Heart right ventricle (tissue), 16 donors: ENCODE measurements around the gene SFXN4. TPM values are rescaled to one million over a fixed set of nuclear protein-coding genes. Genes with fewer than 3 reads are reported as not detected.

Experiments used
- ATAC-seq, 8 donors: fragments of 200-7000 bp; cut with Tn5 transposase; one replicate each; pipeline ENCODE4 v1.9.1; 2020; ENCODE audit warnings: mild to moderate bottlenecking in 8 of 8, moderate library complexity in 8 of 8, moderate number of reproducible peaks in 1 of 8
- DNase-seq, 2 donors: peaks; one replicate each; pipeline ENCODE4 v3.0.0-alpha.2; 2020
- H3K27ac ChIP-seq, 10 donors: fragments of 200-600 bp; sonication (generic) in 2 of 10; one replicate each; pipeline versions ENCODE4 v1.5.0 to v1.8.0; 2020 to 2022; ENCODE audit warnings: mild to moderate bottlenecking in 3 of 10
- H3K27me3 ChIP-seq, 7 donors: fragments of 200-600 bp; one replicate each; pipeline ENCODE4 v1.8.0; 2021 to 2022; ENCODE audit warnings: mild to moderate bottlenecking in 2 of 7
- H3K36me3 ChIP-seq, 9 donors: fragments of 200-600 bp; sonication (generic) in 1 of 9; one replicate each; pipeline versions ENCODE4 v1.5.0 to v1.8.0; 2020 to 2022; ENCODE audit warnings: mild to moderate bottlenecking in 2 of 9
- H3K4me1 ChIP-seq, 9 donors: fragments of 200-600 bp; sonication (generic) in 1 of 9; one replicate each; pipeline versions ENCODE4 v1.5.0 to v1.8.0; 2020 to 2022; ENCODE audit warnings: mild to moderate bottlenecking in 4 of 9
- H3K4me3 ChIP-seq, 10 donors: fragments of 200-600 bp; sonication (generic) in 2 of 10; one replicate each; pipeline versions ENCODE4 v1.5.0 to v1.8.0; 2020 to 2022; ENCODE audit warnings: mild to moderate bottlenecking in 7 of 10, moderate library complexity in 2 of 10
- H3K9me3 ChIP-seq, 11 donors: fragments of 200-600 bp in 10 of 11; sonication (generic) in 2 of 11; one replicate each; pipeline versions ENCODE4 v1.5.0 to v1.8.0; 2013 to 2022; ENCODE audit warnings: mild to moderate bottlenecking in 2 of 11, control low read depth in 1 of 11, moderate library complexity in 1 of 11
- CTCF ChIP-seq, 9 donors: fragments of 200-600 bp; sonication (generic) in 2 of 9; IDR thresholded peaks; one replicate each; pipeline versions ENCODE4 v1.5.0 to v1.8.0; 2021 to 2022; ENCODE audit warnings: antibody characterized with exemption in 9 of 9, mild to moderate bottlenecking in 5 of 9, moderate library complexity in 1 of 9
- WGBS, 2 donors: extraction: QIAGEN DNeasy Blood & Tissue Kit; methylation state at CpG; one replicate each; pipeline ENCODE4 v1.1.7; 2013; ENCODE audit warnings: inconsistent platforms in 1 of 2; 5-methylcytosine and 5-hydroxymethylcytosine counted together
- intact Hi-C, 10 donors: fragments of 100-400 bp; cut with DNase I; formaldehyde crosslinking; loops; one replicate each; pipeline versions ENCODE4 v1.11.1 to v1.14.2; 2022
- polyA plus RNA-seq, 2 donors: library from polyadenylated mRNA; stranded (reverse); fragments of 200-250 nt; gene quantifications; one replicate each; pipeline ENCODE4 v1.2.3, GENCODE V29; 2013
- total RNA-seq, 10 donors: library from RNA; stranded (reverse); fragmentation: NEBNext Ultra II Directional in 3 of 10; extraction: Animal tissue kit (Norgen Biotek cat#: 25700) in 3 of 10; gene quantifications; one replicate each; pipeline versions ENCODE4 v1.2.1 to v1.2.4, GENCODE V29; 2021 to 2023
- donor health status: Arrhythmogenic right ventricular cardiomyopathy.
- donor health status: ischemic (EF 13 %, LVEDD 7.1; RV severe dilation, severe dysfunction).
- donor health status: healthy with polysubstance abuse.
- donor health status: DM: no; HTN: yes; CAD: no.
- donor health status: DM: no; HTN: no; CAD: no.
- donor health status: ischemic (EF 25% LVEDD 6.9; RV normal size, moderate dysfunction).
- donor health status: ischemic (EF 25% LVEDD 5.7; RV mildly dilated, moderate dysfunction).
- donor health status: healthy.
- donor health status: DM: yes; HTN: yes; CAD: no.
- donor health status: Ischemic cardiomyopathy.
- donor health status: ischemic (EF 35%, LVEDD 5.7; RV mildly dilated, moderate dysfunction).
- donor health status: nonischemic (EF 11% LVEDD 7.7; RV severe dilation, severe dysfunction).
- donor health status: DM: yes; HTN: yes; CAD: no.
- donor health status: PGD.
- donor health status: ischemic (EF 29% LVEDD 5.4; RV normal size, mild dysfunction).
- donor health status: nonischemic (EF 23%, LVEDD 6.1; RV moderate dilation, normal function).

SFXN4 gene
- total and polyA plus RNA-seq, 12 donors: 32.3 to 95.2 (median 44.0) TPM

- no peak overlapping the region for H3K4me3 ChIP-seq
- H3K27me3 ChIP-seq: no peaks in the 10 kb centered on the region
- H3K9me3 ChIP-seq: no peaks in the 10 kb centered on the region
- H3K27ac ChIP-seq: no peak overlapping the region
- no peak for DNase-seq
- H3K36me3 ChIP-seq: no peaks in the 10 kb centered on the region
- TF ChIP-seq CTCF (IDR thresholded peaks at IDR 0.05): no peak
- H3K4me1 ChIP-seq: peaks cover 0 to 10% (median 4%) of the 10 kb centered on the region in 9 donors
- 85 to 91% methylated on average over 4 of the region's 4 CpGs for WGBS, 2 donors
- intact Hi-C loops: no loop called here
- ATAC-seq: no peak
Observed at GRCh38 chr10:119095640-119096039, 69.9 kb downstream of the SFXN4 start.

- Histone ChIP-seq H3K4me3 (no peak overlapping the region), H3K4me1 (peaks cover 0 to 9% (median 0%) of the 10 kb centered on the region in 9 donors), H3K27ac (peak overlapping the region in 1 of 10 donors; percentile 64), H3K27me3 (no peaks in the 10 kb centered on the region), H3K36me3 (no peaks in the 10 kb centered on the region), H3K9me3 (no peaks in the 10 kb centered on the region)
- no peak for DNase-seq
- ATAC-seq: peak in 1 of 8 donors; percentile 24
- WGBS, 2 donors: 65 to 79% methylated on average over 5 of the region's 5 CpGs
- no peak for TF ChIP-seq CTCF (IDR thresholded peaks at IDR 0.05)
- intact Hi-C loops: no loop called here
Observed at GRCh38 chr10:119090968-119091367, 74.5 kb downstream of the SFXN4 start.

Other genes with a start within 250 kb of the SFXN4 start
- gene NANOS1, start 136.0 kb downstream of the SFXN4 start, total RNA-seq: 10 to 100 TPM in 3 of 10 donors, 1 to 10 TPM in 7; 3.9 to 12.6 (median 7.3) TPM
- gene NANOS1, start 136.0 kb downstream of the SFXN4 start, polyA plus RNA-seq: 10 to 100 TPM in 1 of 2 donors, 1 to 10 TPM in 1; 2.9 to 26.1 TPM
- 100 to 1,000 TPM in 9 of 10 donors, 10 to 100 TPM in 1; 94.8 to 139 (median 126) TPM for gene EIF3A, start 84.9 kb downstream of the SFXN4 start, total RNA-seq
- gene EIF3A, start 84.9 kb downstream of the SFXN4 start, polyA plus RNA-seq: 10 to 100 TPM; 46.9 to 47.3 TPM
- gene DENND10, start 61.6 kb downstream of the SFXN4 start, total RNA-seq: 10 to 100 TPM; 17.1 to 28.4 (median 23.4) TPM
- 10 to 100 TPM; 10.7 to 13.6 TPM for gene DENND10, start 61.6 kb downstream of the SFXN4 start, polyA plus RNA-seq
- gene PRDX3, start 13.1 kb upstream of the SFXN4 start, total RNA-seq: 100 to 1,000 TPM; 217 to 323 (median 286) TPM
- gene PRDX3, start 13.1 kb upstream of the SFXN4 start, polyA plus RNA-seq: 100 to 1,000 TPM in 1 of 2 donors, 10 to 100 TPM in 1; 75.4 to 185 TPM
- gene GRK5, start 41.9 kb upstream of the SFXN4 start, total RNA-seq: 10 to 100 TPM; 11.8 to 80.5 (median 32.5) TPM
- gene GRK5, start 41.9 kb upstream of the SFXN4 start, polyA plus RNA-seq: 10 to 100 TPM; 19.4 to 20.2 TPM